H1 (cell line): ENCODE data around the gene ZNF672. TPM values are rescaled to one million over a fixed set of nuclear protein-coding genes. Genes with fewer than 3 reads are reported as not detected.

Experiments
- BRCA1 ChIP-seq: IDR thresholded peaks from 2 replicates; pipeline ENCODE4 v1.6.1; 2012; ENCODE audit warnings: low read depth, low read length, improper control_type of control experiment
- CHD2 ChIP-seq: IDR thresholded peaks from 2 replicates; pipeline ENCODE4 v1.6.1; 2012; ENCODE audit warnings: low read length, improper control_type of control experiment
- RAD21 ChIP-seq, 2 experiments: IDR thresholded peaks in 1 of 2; conservative IDR thresholded peaks in 1 of 2; 2 replicates each; pipeline ENCODE4 v1.6.1; 2011; ENCODE audit warnings: low read depth in 2 of 2, low read length in 2 of 2, improper control_type of control experiment in 1 of 2, inconsistent platforms in 1 of 2, mild to moderate bottlenecking in 1 of 2, moderate library complexity in 1 of 2
- SP1 ChIP-seq: IDR thresholded peaks from 2 replicates; pipeline ENCODE4 v1.6.1; 2011; ENCODE audit warnings: low read depth, low read length
- SRF ChIP-seq: IDR thresholded peaks from 2 replicates; pipeline ENCODE4 v1.6.1; 2011; ENCODE audit warnings: mild to moderate bottlenecking, low read depth, low read length, moderate library complexity
- polyA plus RNA-seq, 7 experiments: library from polyadenylated mRNA; depleted of rRNA in 3 of 7; stranded (reverse) in 5 of 7; unstranded in 2 of 7; fragments of >200 nt in 5 of 7; fragments of 200-250 nt in 2 of 7; gene quantifications; 1 replicate in 5 of 7; 2 replicates in 1 of 7; 4 replicates in 1 of 7; pipeline versions ENCODE4 v1.2.1 to v1.2.3, GENCODE V29; 2011 to 2013; ENCODE audit warnings: missing spikeins in 2 of 7, mixed read lengths in 2 of 7
- total RNA-seq: library from RNA; stranded (reverse); fragmentation: NEBNext Ultra II Directional; extraction: Animal tissue kit (Norgen Biotek cat#: 25700); gene quantifications from 2 replicates; pipeline ENCODE4 v1.2.1, GENCODE V29; 2021

The ZNF672 gene
- total and polyA plus RNA-seq, 2 of the 8 experiments (the other 6 are each of a cell fraction or from before 2014, with no cell fraction given): 30.7 to 40.4 TPM

- peak; percentile 80 to 86 for TF ChIP-seq RAD21 (IDR thresholded peaks at IDR 0.05 in 1 of 2, conservative IDR thresholded peaks at IDR 0.05 in 1 of 2; ENCODE audit: low read depth in 2 of 2, low read length in 2 of 2)
- no peak for TF ChIP-seq SRF
- no peak for TF ChIP-seq BRCA1
- TF ChIP-seq SP1: no peak
- no peak for TF ChIP-seq CHD2
- TF ChIP-seq, all 59 proteins: peak for 3
Observed at GRCh38 chr1:248841702-248842395, 3.8 kb downstream of the ZNF672 start (continued).
